Testis (tissue), 2 donors: ENCODE data around the gene MYRFL.

Experiments used
- POLR2A ChIP-seq: fragments of 450-650 bp; IDR thresholded peaks from one replicate; pipeline ENCODE4 v1.6.1; 2017; ENCODE audit warnings: antibody characterized with exemption, mild to moderate bottlenecking, moderate library complexity
- TF ChIP-seq, protein P1 (sequence below), 3 experiments: fragments of 450-650 bp in 2 of 3; fragments of 200-600 bp in 1 of 3; sonication (generic) in 1 of 3; IDR thresholded peaks; one replicate each; pipeline ENCODE4 v1.5.1; 2016 to 2019; ENCODE audit warnings: antibody characterized with exemption in 3 of 3, mild to moderate bottlenecking in 2 of 3, moderate library complexity in 1 of 3

- TF ChIP-seq, protein P1, sequence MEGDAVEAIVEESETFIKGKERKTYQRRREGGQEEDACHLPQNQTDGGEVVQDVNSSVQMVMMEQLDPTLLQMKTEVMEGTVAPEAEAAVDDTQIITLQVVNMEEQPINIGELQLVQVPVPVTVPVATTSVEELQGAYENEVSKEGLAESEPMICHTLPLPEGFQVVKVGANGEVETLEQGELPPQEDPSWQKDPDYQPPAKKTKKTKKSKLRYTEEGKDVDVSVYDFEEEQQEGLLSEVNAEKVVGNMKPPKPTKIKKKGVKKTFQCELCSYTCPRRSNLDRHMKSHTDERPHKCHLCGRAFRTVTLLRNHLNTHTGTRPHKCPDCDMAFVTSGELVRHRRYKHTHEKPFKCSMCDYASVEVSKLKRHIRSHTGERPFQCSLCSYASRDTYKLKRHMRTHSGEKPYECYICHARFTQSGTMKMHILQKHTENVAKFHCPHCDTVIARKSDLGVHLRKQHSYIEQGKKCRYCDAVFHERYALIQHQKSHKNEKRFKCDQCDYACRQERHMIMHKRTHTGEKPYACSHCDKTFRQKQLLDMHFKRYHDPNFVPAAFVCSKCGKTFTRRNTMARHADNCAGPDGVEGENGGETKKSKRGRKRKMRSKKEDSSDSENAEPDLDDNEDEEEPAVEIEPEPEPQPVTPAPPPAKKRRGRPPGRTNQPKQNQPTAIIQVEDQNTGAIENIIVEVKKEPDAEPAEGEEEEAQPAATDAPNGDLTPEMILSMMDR (IDR thresholded peaks at IDR 0.05): no peak
- TF ChIP-seq POLR2A: no peak
These were observed 102.1 kb downstream of the MYRFL start for GRCh38 chr12:69927164-69927563.
